OCI-LY7 (cell line): ENCODE measurements around the gene ZNF774. TPM values are rescaled to one million over a fixed set of nuclear protein-coding genes. Genes with fewer than 3 reads are reported as not detected.

ENCODE experiments used
- BruUV-seq: library from RNA; stranded (reverse); fragments of 400-500 nt; replicated peaks from 2 replicates; lab custom pipeline; 2021; lab: Mats Ljungman, UMichigan
- CTCF ChIA-PET: fragments of 300-600 bp; sonication (Branson Sonifier 250); formaldehyde crosslinking; loops from one replicate; lab custom pipeline; 2022; ENCODE audit warnings: antibody characterized with exemption; ENCODE audit not compliant: unreplicated experiment; lab: Charles Lee
- POLR2A ChIA-PET: fragments of 300-600 bp; sonication (Branson Sonifier 250); formaldehyde crosslinking; loops from one replicate; lab custom pipeline; 2022; ENCODE audit warnings: antibody characterized with exemption; lab: Charles Lee
- DNase-seq: peaks from one replicate; pipeline ENCODE4 v3.0.0-alpha.2; 2015; ENCODE audit warnings: low spot score
- H2AFZ ChIP-seq: fragments of 200-600 bp; sonication (generic), shearing (Covaris generic); 2 replicates; pipeline ENCODE4 v1.6.1; 2014; ENCODE audit warnings: mild to moderate bottlenecking, antibody characterized with exemption, low read length, moderate library complexity
- H3K27ac ChIP-seq: fragments of 200-600 bp; sonication (generic); 2 replicates; pipeline ENCODE4 v1.5.1; 2014; ENCODE audit warnings: mixed run types, low read depth, mild to moderate bottlenecking, moderate library complexity, low read length, inconsistent platforms; ENCODE audit not compliant: poor library complexity, severe bottlenecking
- H3K36me3 ChIP-seq: fragments of 200-600 bp; sonication (generic); 2 replicates; pipeline ENCODE4 v1.6.1; 2014; ENCODE audit warnings: mild to moderate bottlenecking, antibody characterized with exemption, low read length, moderate library complexity, mixed read lengths; ENCODE audit not compliant: insufficient read depth
- H3K4me1 ChIP-seq: fragments of 200-600 bp; sonication (generic); 2 replicates; pipeline ENCODE4 v1.5.1; 2014; ENCODE audit warnings: mild to moderate bottlenecking, low read length; ENCODE audit not compliant: insufficient read depth, poor library complexity, severe bottlenecking
- H3K4me2 ChIP-seq: fragments of 200-600 bp; sonication (generic); 2 replicates; pipeline ENCODE4 v1.6.1; 2014; ENCODE audit warnings: mild to moderate bottlenecking, low read length
- H3K4me3 ChIP-seq: fragments of 200-600 bp; sonication (generic); 2 replicates; pipeline ENCODE4 v1.5.1; 2014; ENCODE audit warnings: mild to moderate bottlenecking, low read depth, low read length; ENCODE audit not compliant: poor library complexity, severe bottlenecking
- H3K79me2 ChIP-seq: fragments of 200-600 bp; sonication (generic); 2 replicates; pipeline ENCODE4 v1.6.1; 2016; ENCODE audit warnings: low read depth, mild to moderate bottlenecking, low read length, moderate library complexity, mixed read lengths; ENCODE audit not compliant: insufficient read depth
- H3K9me2 ChIP-seq: fragments of 200-600 bp; sonication (generic); 2 replicates; pipeline ENCODE4 v1.6.1; 2016; ENCODE audit warnings: mild to moderate bottlenecking, low read length, mixed read lengths; ENCODE audit not compliant: insufficient read depth
- H3K9me3 ChIP-seq: fragments of 200-600 bp; sonication (generic); 2 replicates; pipeline ENCODE4 v1.6.1; 2014; ENCODE audit warnings: mild to moderate bottlenecking, mixed run types, low read length, mixed read lengths
- H4K20me1 ChIP-seq: fragments of 200-600 bp; sonication (generic); 2 replicates; pipeline ENCODE4 v1.6.1; 2014; ENCODE audit warnings: mild to moderate bottlenecking, antibody characterized with exemption, low read length, moderate library complexity, mixed read lengths; ENCODE audit not compliant: insufficient read depth
- CTCF ChIP-seq: fragments of 200-600 bp; sonication (generic); conservative IDR thresholded peaks from 2 replicates; pipeline ENCODE4 v1.5.1; 2014; ENCODE audit warnings: mild to moderate bottlenecking, antibody characterized with exemption, low read length, moderate library complexity, mixed read lengths
- EZH2phosphoT487 ChIP-seq: fragments of 200-600 bp; sonication (generic); IDR thresholded peaks from 2 replicates; pipeline ENCODE4 v1.6.1; 2018; ENCODE audit warnings: low read depth, borderline replicate concordance, mild to moderate bottlenecking, mixed run types, antibody characterized with exemption, low read length, moderate library complexity, mixed read lengths
- intact Hi-C: fragments of 100-400 bp; cut with micrococcal nuclease; formaldehyde crosslinking; loops from one replicate; pipeline ENCODE4 v1.10.0; 2022; ENCODE audit not compliant: unreplicated experiment
- total RNA-seq, 2 experiments: library from RNA; depleted of rRNA in 1 of 2; stranded (reverse); fragments of >200 nt in 1 of 2; shearing (Covaris generic) in 1 of 2; gene quantifications; 2 replicates each; pipeline ENCODE4 v1.2.3, GENCODE V29; 2014 to 2022

Gene ZNF774
- total RNA-seq, 2 experiments from 2014 or later: 1.2 to 1.6 TPM

- ChIA-PET CTCF (interaction anchor here (0.6 to 3.2 kb wide), 10 partner anchors 13 to 614 kb away, joined by 3 to 23 read pairs (median 4); partner anchors contain the start of genes IQGAP1 and UNC45A), POLR2A (interaction anchor here (0.6 to 1.7 kb wide), 3 partner anchors 13 to 147 kb away, joined by 4 to 5 read pairs (median 4); no protein-coding TSS in a partner anchor)
- TF ChIP-seq EZH2phosphoT487 (no peak), CTCF (peak; percentile 99)
- peaks cover 3% of the 10 kb centered on the region for H3K4me1 ChIP-seq
- H3K4me2 ChIP-seq: peak overlapping the region; percentile 50
- H3K9me3 ChIP-seq: no peaks in the 10 kb centered on the region
- H4K20me1 ChIP-seq: no peaks in the 10 kb centered on the region
- no peak overlapping the region for H3K4me3 ChIP-seq
- no peak overlapping the region for H3K27ac ChIP-seq
- intact Hi-C loops: loop anchor here (1.0 to 10.0 kb wide), 6 partner anchors 162 to 755 kb away; no protein-coding TSS in a partner anchor
- no peaks in the 10 kb centered on the region for H3K9me2 ChIP-seq
- no peaks in the 10 kb centered on the region for H3K36me3 ChIP-seq
- no TSS peak for BruUV-seq
- H2AFZ ChIP-seq: peak overlapping the region; percentile 46; the same call in 1 of the 2 replicates
- peak; percentile 84 for DNase-seq
- no peaks in the 10 kb centered on the region for H3K79me2 ChIP-seq
Measured at GRCh38 chr15:90320062-90320884, 31.8 kb upstream of the ZNF774 start.

- no peak for DNase-seq
- Histone ChIP-seq H3K4me2 (no peak overlapping the region), H2AFZ (no peak overlapping the region), H4K20me1 (no peaks in the 10 kb centered on the region), H3K4me1 (peaks cover 3% of the 10 kb centered on the region), H3K4me3 (no peak overlapping the region), H3K36me3 (no peaks in the 10 kb centered on the region), H3K9me3 (no peaks in the 10 kb centered on the region), H3K79me2 (no peaks in the 10 kb centered on the region), H3K27ac (no peak overlapping the region), H3K9me2 (no peaks in the 10 kb centered on the region)
- ChIA-PET POLR2A (interaction anchor here (0.8 to 1.7 kb wide), 2 partner anchors 14 to 147 kb away, joined by 4 read pairs; no protein-coding TSS in a partner anchor), CTCF (interaction anchor here (1.5 to 3.2 kb wide), 2 partner anchors 20 to 161 kb away, joined by 4 to 23 read pairs; no protein-coding TSS in a partner anchor)
- TF ChIP-seq EZH2phosphoT487 (no peak), CTCF (no peak)
- no TSS peak for BruUV-seq
- intact Hi-C loops: loop anchor here (1.0 to 10.0 kb wide), 6 partner anchors 161 to 756 kb away; no protein-coding TSS in a partner anchor
Measured at GRCh38 chr15:90320885-90321278, 31.2 kb upstream of the ZNF774 start.
